Stomach (tissue), 4 donors: ENCODE measurements around the gene C1orf198.

Source experiments
- CTCF ChIP-seq, 7 experiments: fragments of 450-650 bp in 4 of 7; fragments of 200-600 bp in 3 of 7; sonication (generic) in 3 of 7; IDR thresholded peaks; one replicate each; pipeline ENCODE4 v1.5.1; 2016 to 2019; ENCODE audit warnings: antibody characterized with exemption in 7 of 7, control low read depth in 2 of 7, mild to moderate bottlenecking in 1 of 7
- POLR2A ChIP-seq, 4 donors: fragments of 450-650 bp; IDR thresholded peaks; one replicate each; pipeline ENCODE4 v1.6.1; 2016; ENCODE audit warnings: antibody characterized with exemption in 4 of 4, control low read depth in 2 of 4, mild to moderate bottlenecking in 1 of 4, moderate library complexity in 1 of 4

GRCh38 chr1:230787471-230787870, 80.8 kb downstream of the C1orf198 start:
- no peak for TF ChIP-seq CTCF (IDR thresholded peaks at IDR 0.05)
- TF ChIP-seq POLR2A (IDR thresholded peaks at IDR 0.05) = no peak
